Type B pancreatic cell (in vitro differentiated cells): ENCODE data around the gene STARD13. TPM values are rescaled to one million over a fixed set of nuclear protein-coding genes. Genes with fewer than 3 reads are reported as not detected.
A peak's percentile ranks its signal among the peaks of the same experiment; 100 is the strongest.

Source experiments
- DNase-seq: peaks from one replicate; pipeline ENCODE4 v3.0.0; 2021; ENCODE audit warnings: mixed read lengths; ENCODE audit not compliant: unreplicated experiment; ENCODE audit errors: extremely low spot score
- H3K27ac Mint-ChIP-seq: 2 replicates; pipeline ENCODE4 v1.8.0; 2021; ENCODE audit warnings: mild to moderate bottlenecking, mixed read lengths
- H3K27me3 Mint-ChIP-seq: 2 replicates; pipeline ENCODE4 v1.8.0; 2021; ENCODE audit warnings: mixed read lengths
- H3K36me3 Mint-ChIP-seq: 2 replicates; pipeline ENCODE4 v1.8.0; 2021; ENCODE audit warnings: mixed read lengths
- H3K4me1 Mint-ChIP-seq: one replicate; pipeline ENCODE4 v1.8.0; 2021; ENCODE audit warnings: mixed read lengths; ENCODE audit not compliant: unreplicated experiment
- H3K4me3 Mint-ChIP-seq: 2 replicates; pipeline ENCODE4 v1.8.0; 2021; ENCODE audit warnings: mild to moderate bottlenecking, mixed read lengths
- H3K9me3 Mint-ChIP-seq: 2 replicates; pipeline ENCODE4 v1.8.0; 2021; ENCODE audit warnings: mixed read lengths
- total RNA-seq: library from RNA; stranded (reverse); gene quantifications from 2 replicates; pipeline ENCODE4 v1.2.1, GENCODE V29; 2021; ENCODE audit warnings: low replicate concordance
- TF ChIP-seq, protein P1 (sequence below): fragments of 200-600 bp; sonication (generic); conservative IDR thresholded peaks from 2 replicates; pipeline ENCODE4 v1.5.0; 2021; ENCODE audit warnings: antibody characterized with exemption, mild to moderate bottlenecking

STARD13 gene
- total RNA-seq, 1 donor from 2014 or later: 12.1 TPM

DNA sequence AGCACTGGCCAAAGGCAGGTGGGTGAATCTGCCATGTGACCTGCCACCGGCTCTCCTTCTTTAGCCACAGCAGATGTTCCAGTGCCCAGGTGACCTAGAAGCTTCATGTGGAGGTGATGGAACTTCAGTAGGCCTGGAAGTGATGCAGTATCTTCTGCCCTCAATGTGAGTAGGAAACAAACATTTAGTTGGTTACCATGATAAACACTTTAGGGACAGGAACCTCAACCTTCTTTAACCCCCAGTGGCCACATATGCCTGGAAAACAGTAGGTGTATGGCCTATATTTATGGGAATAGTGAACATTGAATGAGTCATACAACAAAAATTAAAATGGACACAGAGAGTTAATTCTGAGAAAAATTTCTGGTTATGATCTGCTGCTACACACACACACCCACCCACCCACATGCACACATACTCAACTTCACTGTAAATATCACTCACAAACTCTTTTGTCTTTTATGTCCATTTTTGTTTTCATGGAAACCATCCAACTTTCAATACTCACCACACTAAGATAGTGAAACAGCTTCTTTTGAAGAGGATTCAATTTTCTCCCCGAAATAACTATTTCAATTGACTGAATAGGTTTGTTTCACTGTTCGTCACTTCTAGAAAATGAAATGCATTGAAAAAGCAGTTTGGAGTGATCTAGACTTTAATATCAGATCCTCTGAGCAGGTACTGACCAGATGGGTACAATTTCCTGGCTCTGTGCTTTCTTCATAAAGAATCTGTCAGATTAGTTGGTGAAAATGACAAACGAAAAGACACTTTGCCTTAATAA is 97.3 kb downstream of the STARD13 start:
- TF ChIP-seq, protein P1, sequence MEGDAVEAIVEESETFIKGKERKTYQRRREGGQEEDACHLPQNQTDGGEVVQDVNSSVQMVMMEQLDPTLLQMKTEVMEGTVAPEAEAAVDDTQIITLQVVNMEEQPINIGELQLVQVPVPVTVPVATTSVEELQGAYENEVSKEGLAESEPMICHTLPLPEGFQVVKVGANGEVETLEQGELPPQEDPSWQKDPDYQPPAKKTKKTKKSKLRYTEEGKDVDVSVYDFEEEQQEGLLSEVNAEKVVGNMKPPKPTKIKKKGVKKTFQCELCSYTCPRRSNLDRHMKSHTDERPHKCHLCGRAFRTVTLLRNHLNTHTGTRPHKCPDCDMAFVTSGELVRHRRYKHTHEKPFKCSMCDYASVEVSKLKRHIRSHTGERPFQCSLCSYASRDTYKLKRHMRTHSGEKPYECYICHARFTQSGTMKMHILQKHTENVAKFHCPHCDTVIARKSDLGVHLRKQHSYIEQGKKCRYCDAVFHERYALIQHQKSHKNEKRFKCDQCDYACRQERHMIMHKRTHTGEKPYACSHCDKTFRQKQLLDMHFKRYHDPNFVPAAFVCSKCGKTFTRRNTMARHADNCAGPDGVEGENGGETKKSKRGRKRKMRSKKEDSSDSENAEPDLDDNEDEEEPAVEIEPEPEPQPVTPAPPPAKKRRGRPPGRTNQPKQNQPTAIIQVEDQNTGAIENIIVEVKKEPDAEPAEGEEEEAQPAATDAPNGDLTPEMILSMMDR: no peak
- Mint-ChIP-seq H3K27ac (no peak overlapping the region), H3K9me3 (no peaks in the 10 kb centered on the region), H3K4me1 (peaks cover 42% of the 10 kb centered on the region), H3K36me3 (peaks cover 11% of the 10 kb centered on the region), H3K27me3 (no peaks in the 10 kb centered on the region), H3K4me3 (no peak overlapping the region)
- DNase-seq: no peak

DNA sequence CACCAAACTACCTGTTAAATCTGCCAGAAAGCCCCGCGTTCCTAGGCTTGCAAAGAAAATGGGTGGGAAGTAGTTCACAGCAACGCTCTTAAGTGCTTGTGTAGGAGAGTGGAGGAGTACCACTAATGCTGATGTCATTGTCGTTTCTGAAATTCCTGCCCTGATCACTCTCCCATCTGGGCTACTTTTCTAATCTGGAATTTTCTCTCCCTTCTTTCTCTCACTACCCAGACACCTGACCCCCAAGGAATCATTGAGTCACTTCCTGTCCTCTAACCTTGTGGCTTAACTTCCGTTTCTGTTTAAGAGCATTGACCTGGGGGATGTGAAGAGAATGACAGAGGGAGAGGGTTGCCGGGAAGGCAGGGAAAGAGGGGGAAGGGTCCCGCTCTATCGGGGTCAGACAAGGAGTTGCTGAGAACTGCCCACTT is 98.7 kb downstream of the STARD13 start:
- Mint-ChIP-seq H3K9me3 (peaks cover 5% of the 10 kb centered on the region), H3K27me3 (no peaks in the 10 kb centered on the region), H3K4me1 (peaks cover 44% of the 10 kb centered on the region), H3K36me3 (peaks cover 16% of the 10 kb centered on the region), H3K27ac (no peak overlapping the region), H3K4me3 (no peak overlapping the region)
- DNase-seq: no peak
- TF ChIP-seq, protein P1: no peak

DNA sequence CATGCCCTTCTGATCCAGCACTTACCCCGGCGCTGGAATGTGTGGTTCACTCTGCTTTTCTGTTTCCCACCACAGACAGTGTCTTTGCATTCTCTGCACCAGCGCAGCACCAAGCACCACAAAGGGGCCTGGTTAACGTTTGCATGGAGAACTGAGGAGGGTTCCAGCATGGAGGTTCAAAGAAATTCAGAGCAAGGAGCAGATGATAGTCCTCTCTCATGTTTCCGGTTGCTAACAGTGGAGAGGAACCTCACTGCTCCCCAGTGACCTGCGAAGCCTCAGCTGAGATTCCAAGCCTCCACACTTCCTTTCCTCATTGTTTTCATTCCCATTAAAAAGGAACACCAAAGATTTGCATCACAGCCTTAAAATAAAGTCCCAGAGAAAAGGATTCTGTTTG is 99.7 kb downstream of the STARD13 start:
- Mint-ChIP-seq H3K4me3 (peak overlapping the region; percentile 9), H3K9me3 (peaks cover 5% of the 10 kb centered on the region), H3K36me3 (peaks cover 16% of the 10 kb centered on the region), H3K27ac (no peak overlapping the region), H3K4me1 (peaks cover 39% of the 10 kb centered on the region), H3K27me3 (no peaks in the 10 kb centered on the region)
- TF ChIP-seq, protein P1: no peak
- no peak for DNase-seq

DNA sequence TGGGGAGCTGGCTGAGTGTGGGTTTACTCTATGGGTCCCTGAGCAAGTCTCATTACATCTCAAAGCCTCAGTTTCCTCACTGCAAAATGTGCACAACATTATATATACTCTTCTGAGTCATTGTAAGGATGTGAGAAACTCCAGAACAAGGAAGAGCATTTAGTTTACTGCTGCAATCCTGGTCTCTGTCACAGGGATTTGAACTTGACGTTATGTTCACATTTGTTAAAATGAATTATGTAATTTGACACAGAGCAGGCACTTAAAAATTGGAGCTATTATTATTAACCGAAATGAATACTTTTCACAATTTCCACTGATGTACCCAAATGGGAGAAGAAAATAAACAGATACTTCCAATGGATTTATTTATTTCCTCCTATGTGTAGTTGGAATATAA is 101.0 kb downstream of the STARD13 start:
- H3K4me3 Mint-ChIP-seq: no peak overlapping the region
- H3K36me3 Mint-ChIP-seq: peaks cover 16% of the 10 kb centered on the region
- H3K9me3 Mint-ChIP-seq: peaks cover 5% of the 10 kb centered on the region
- H3K27me3 Mint-ChIP-seq: no peaks in the 10 kb centered on the region
- DNase-seq: no peak
- H3K27ac Mint-ChIP-seq: peak overlapping the region; percentile 29
- H3K4me1 Mint-ChIP-seq: peaks cover 50% of the 10 kb centered on the region
- TF ChIP-seq, protein P1: no peak

DNA sequence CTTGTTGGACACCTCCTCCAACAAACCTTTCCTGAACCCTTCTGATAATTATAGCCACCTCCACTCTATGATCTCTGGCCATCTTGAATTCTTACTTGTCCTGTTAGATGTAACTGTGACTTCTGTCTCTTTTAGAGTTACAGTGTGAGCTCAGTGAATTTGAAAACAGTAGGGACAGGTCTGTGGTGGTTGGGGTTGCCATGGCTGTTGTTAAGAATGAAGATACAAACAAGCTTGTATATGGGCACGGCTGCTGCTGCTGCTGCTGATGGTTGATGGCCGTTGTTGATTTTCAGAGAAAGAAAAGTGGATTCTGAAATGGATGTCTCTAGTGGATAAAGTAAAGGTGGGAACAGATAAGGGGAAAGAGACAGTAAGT is 101.5 kb downstream of the STARD13 start:
- TF ChIP-seq, protein P1: no peak
- Mint-ChIP-seq H3K36me3 (peaks cover 16% of the 10 kb centered on the region), H3K4me3 (no peak overlapping the region), H3K9me3 (peaks cover 5% of the 10 kb centered on the region), H3K4me1 (peaks cover 50% of the 10 kb centered on the region), H3K27me3 (no peaks in the 10 kb centered on the region), H3K27ac (peak overlapping the region; percentile 29)
- no peak for DNase-seq
